SK-N-SH (cell line): ENCODE measurements around the gene PHKB.

ENCODE experiments used
- CTCF ChIP-seq: fragments of 200-600 bp; sonication (generic); IDR thresholded peaks from 2 replicates; pipeline ENCODE4 v1.6.1; 2017; ENCODE audit warnings: antibody characterized with exemption, mild to moderate bottlenecking, moderate library complexity
- EP300 ChIP-seq, 2 experiments: IDR thresholded peaks; 2 replicates each; pipeline versions ENCODE4 v1.4.0 to v1.6.1; 2012; ENCODE audit warnings: borderline replicate concordance in 1 of 2, low read depth in 1 of 2, low read length in 1 of 2
- EZH2phosphoT487 ChIP-seq: fragments of 200-600 bp; sonication (generic); IDR thresholded peaks from 2 replicates; pipeline ENCODE4 v1.6.1; 2017; ENCODE audit warnings: low read depth, mixed run types, mild to moderate bottlenecking, antibody characterized with exemption, moderate library complexity, borderline replicate concordance
- NFIC ChIP-seq: IDR thresholded peaks from 2 replicates; pipeline ENCODE4 v1.4.0; 2012; ENCODE audit warnings: borderline replicate concordance
- PBX3 ChIP-seq: IDR thresholded peaks from 2 replicates; pipeline ENCODE4; 2012
- POLR2AphosphoS5 ChIP-seq: IDR thresholded peaks from 2 replicates; pipeline ENCODE4 v1.6.1; 2012; ENCODE audit warnings: low read depth, low read length
- RXRA ChIP-seq: IDR thresholded peaks from 2 replicates; pipeline ENCODE4 v1.4.0; 2012; ENCODE audit warnings: low read depth, mild to moderate bottlenecking, borderline replicate concordance
- SMC3 ChIP-seq: IDR thresholded peaks from 2 replicates; pipeline ENCODE4 v1.6.1; 2012; ENCODE audit warnings: low read depth, low read length, improper control_type of control experiment
- TAF1 ChIP-seq: IDR thresholded peaks from 2 replicates; pipeline ENCODE4 v1.6.1; 2012; ENCODE audit warnings: low read depth, mild to moderate bottlenecking, low read length, moderate library complexity, borderline replicate concordance
- USF2 ChIP-seq: fragments of 150-350 bp; IDR thresholded peaks from 2 replicates; pipeline ENCODE4 v1.6.1; 2017; ENCODE audit warnings: antibody characterized with exemption, low read length, low read depth, borderline replicate concordance

- TF ChIP-seq CTCF: no peak
- TF ChIP-seq EP300 (IDR thresholded peaks at IDR 0.05; ENCODE audit: borderline replicate concordance in 1 of 2, low read depth in 1 of 2, low read length in 1 of 2): no peak
- TF ChIP-seq POLR2AphosphoS5: no peak
- no peak for TF ChIP-seq NFIC
- TF ChIP-seq TAF1: no peak
- TF ChIP-seq EZH2phosphoT487: no peak
- TF ChIP-seq RXRA: no peak
- TF ChIP-seq PBX3: no peak
- no peak for TF ChIP-seq USF2
- TF ChIP-seq SMC3: no peak
These were observed 131.1 kb downstream of the PHKB start for GRCh38 chr16:47592232-47592631.
